Activated naive CD8-positive, alpha-beta T cell treated with anti-CD3 and anti-CD28 coated beads, Interleukin-2, amount 50 U/mL, for 16 hours (primary cell): ENCODE data around the gene PLEKHM3.

Experiments used
- DNase-seq: peaks from one replicate; pipeline ENCODE4 v3.0.0-alpha.2; 2020; ENCODE audit warnings: low read depth, low spot score

The PLEKHM3 gene

DNA sequence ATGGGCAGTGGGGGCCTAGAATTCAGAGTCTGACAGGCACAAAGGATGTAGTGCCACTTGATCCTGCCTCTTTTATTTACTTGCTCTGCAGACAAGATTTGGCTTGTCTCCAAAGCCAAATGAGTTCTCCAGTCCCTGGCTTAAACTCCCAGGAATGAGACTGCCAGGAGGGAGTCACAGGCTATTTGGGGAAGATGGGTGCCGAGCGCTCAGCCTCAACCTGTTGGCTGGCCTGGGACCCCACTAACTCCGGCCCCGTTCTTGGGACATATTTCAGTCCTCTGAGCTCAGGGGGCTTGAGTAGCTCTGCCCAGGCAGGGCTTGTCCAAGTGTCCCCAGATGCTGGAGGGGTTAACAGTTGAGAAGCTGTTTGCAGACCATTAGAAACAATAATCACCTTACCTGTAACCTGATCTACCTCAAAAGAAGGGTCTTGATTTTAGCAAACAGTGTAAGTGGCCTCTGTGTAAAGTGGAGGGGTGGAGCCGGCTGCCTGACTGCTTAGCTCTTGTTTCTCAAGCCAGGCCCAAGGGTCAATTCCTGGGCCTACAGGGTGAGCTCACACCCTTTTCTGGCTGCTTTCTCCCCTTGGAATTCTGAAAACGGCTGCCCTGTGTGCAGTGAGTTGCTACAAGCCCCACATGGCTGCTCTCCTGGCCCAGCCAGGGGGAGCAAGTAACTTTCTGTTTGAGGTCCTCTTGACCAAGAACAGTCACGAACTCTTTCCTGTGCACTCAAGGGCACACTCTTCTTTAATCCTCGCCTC, 228.6 kb downstream of the PLEKHM3 start:
- no peak for DNase-seq

DNA sequence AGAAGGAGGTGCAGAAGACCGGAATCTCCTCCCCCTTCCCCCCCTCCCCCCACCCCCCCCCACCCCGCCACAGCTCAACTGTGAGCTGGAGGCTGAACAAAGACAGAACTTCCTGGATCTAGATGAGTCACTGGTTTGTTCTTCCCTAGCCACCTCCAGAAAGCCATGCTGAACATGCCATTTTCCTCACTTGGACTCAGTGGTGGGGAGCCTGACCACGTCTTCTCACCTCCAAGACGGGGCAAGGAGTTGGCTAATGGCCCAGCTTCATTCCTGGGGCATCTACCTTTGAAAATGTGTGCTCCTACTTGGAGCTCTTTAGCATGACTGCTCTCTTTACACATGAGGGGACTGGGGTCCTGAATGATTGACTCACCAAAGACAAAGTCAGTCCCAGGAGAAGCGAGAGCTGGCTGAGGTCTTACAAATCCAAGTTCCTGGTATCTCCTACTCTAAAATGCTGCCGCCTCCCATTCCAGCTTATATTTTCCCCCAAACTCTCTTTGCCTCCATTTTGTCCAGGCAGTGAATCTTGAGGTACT, 233.0 kb downstream of the PLEKHM3 start:
- DNase-seq: no peak

- no peak for DNase-seq
Measured at GRCh38 chr2:207791579-207792243, 233.6 kb downstream of the PLEKHM3 start.

DNA sequence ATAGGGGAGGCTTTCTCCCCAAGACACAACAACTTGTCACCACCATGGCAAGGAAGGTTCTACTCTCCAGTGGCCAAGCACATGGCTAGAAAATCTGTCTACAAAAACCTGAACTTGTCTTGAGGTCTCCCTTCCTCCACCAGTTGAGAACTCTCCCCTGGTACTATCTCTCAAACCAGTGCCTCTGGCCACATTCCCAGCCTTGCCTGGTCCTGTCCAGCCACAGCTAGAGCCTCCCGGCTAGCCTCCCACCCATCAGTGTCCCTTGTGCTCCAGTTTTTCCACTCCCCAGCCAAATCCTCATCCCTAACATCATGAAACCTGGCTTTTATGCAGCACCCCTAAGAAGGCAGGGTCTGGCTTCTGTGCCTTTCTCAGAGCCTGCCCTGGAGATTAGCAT, 234.4 kb downstream of the PLEKHM3 start:
- no peak for DNase-seq

DNA sequence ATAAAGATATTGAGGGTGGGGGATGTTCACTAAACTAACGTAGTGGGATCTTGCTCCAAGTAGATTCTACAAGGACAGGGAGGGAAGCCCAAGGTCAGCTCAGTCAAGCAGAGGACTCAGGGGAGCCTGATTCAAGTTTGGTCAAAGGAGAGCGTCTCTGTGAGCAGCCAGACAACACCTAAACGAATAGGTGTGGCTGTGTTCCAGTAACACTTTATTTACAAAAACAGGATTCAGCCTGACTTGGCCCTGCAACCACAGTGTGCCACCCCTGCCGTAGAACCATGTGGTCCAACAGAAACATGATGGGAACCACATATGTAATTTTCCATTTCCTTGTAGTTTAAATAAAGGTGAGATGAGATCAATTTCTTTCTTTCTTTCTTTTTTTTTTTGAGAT, 237.5 kb downstream of the PLEKHM3 start:
- DNase-seq: no peak

DNA sequence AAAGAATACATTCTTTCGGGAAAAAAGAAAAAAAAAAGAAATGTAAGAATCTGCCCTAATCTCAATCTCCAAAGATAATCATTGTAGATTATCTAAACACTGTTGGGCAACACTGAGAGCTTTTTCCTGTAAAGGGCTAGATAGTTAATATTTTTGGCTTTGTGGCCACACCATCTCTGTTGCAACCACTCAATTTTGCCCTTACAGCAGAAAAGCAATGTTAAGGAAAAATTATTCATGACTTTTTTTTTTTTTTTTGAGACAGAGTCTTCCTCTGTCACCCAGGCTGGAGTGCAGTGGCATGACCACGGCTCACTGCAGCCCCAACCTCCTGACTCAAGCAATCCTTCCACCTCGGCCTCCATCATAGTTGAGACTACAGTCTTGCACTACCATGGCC, 238.3 kb downstream of the PLEKHM3 start:
- DNase-seq: no peak

- DNase-seq: no peak
Measured at GRCh38 chr2:207784898-207785297, 240.4 kb downstream of the PLEKHM3 start.

GRCh38 chr2:207783514-207783913, 241.8 kb downstream of the PLEKHM3 start:
- no peak for DNase-seq

DNA sequence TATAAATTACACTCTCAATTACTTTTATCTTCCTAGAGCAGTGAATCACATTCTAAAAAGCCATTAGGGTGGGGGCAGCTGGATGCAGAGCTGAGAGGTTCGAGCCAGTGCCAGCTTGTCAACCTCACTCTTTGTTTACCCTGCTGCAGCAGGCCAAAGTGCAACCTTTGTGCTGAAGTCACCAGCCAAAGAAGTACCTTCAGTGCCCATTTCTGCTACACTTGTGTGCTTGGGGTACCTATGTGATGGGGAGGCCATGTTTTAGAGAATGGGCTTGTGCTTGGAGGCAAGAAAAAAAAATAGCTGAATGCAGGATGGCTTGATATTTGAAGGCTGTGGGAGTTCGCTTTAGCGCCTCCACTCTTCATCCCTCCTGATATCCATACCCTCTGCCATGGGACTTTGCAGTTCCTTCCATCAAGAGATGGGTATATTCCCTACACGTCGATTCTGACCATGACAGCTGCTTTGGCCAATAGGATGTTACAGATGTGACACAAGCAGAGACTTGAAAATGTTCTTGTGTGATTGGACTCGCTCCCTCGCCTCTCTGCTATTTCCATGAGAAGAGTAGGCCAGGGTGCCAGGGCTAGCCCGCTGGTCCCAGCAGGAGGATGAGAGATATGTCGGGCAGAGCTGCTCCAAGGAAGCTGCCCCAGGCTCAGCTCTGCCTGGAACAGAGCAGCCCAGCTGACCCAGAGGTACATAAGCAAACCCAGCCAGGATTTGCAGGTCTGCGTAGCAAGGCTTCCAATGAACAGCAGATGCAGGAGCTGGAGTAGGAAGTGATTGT, 242.9 kb downstream of the PLEKHM3 start:
- no peak for DNase-seq

DNA sequence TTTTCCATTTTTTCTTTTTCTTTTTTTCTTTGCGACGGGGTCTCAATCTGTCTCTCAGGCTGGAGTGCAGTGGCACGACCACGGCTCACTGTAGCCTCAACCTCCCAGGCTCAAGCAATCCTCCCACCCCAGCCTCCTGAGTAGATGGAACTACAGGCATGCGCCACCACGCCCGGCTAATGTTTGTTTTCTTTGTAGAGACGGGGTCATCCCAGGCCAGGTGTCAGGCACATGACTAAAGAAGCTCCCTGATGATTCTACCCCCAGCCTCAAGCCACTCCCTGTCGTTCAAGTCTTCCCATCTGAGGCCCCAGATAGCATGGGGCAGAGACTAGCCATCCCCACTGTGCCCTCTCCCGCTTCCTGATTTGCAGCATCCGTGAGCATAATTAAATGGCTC, 245.8 kb downstream of the PLEKHM3 start:
- no peak for DNase-seq

DNA sequence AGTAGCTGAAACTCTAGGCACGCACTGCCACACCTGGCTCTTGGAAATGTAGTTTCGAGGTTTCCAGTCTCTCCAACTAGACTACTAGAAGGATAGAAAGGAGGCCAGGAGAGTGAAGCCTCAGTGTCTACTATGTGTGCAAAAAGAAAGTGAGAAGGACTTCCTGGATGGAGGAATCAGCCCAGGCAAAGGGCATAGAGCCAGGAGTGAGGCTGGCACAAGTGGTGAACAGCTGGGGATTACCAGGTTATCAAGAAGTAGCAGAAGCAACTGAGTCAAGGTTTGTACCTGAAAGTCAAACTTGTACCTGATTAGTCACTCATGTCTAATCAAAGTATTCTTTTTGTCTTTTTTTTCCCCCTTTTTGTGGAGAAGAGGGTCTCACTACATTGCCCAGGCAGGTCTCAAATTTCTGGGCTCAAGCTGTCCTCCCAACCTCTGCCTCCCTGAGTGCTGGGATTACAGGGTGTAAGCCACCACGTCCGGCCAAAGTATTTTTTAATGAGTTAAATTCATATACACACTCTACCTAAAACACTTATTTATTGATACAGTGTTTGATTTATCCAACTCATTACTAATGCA, 246.9 kb downstream of the PLEKHM3 start:
- DNase-seq: no peak

DNA sequence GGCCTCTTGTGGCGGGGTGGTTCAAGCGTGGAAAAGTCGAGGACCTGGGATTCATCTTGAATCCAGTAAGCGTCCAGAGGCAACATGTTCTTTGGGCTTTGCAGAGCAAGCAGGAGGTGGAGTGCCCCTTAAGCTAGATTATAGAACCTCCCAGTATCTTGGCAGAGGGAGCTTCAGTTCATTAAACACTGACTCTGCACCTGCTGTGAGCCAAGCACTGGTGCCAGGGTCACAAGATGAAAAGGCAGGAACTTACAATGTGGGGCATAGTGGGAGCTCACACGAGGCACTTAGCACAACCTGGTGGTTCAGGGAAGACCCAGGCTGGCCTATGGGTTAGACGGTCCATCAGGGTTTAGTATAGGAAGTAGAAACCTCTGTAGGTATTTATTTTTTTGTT, 248.2 kb downstream of the PLEKHM3 start:
- no peak for DNase-seq

GRCh38 chr2:207775473-207775872, 249.9 kb downstream of the PLEKHM3 start:
- DNase-seq: no peak

GRCh38 chr2:207772844-207773205, 252.5 kb downstream of the PLEKHM3 start:
- DNase-seq: no peak

DNA sequence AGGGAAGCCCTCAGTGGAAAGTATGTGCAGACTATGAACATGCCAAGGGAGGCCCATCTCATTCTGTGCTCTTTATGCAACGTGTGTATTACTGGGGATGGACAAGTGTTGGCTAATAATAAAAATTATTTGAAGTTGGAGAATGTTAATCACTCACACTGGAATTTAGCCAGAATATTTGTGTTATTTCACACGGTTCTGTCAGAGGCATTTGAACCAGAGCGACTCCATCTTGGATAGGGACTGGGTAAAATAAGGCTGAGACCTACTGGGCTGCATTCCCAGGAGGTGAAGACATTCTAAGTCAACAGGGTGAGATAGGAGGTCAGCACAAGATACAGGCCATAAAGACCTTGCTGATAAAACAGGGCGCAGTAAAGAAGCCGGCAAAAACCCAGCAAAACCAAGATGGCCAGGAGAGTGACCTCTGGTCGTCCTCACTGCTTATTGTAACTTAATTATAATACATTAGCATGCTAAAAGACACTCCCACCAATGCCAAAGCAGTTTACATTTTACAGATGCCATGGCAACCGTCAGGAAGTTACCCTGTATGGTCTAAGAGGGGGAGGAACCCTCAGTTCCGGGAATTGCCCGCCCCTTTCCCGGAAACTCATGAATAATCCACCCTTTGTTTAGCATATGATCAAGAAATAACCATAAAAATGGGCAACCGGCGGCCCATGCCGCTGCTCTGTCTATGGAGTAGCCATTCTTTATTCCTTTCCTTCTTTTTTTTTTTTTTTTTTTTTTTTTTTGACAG, 253.1 kb downstream of the PLEKHM3 start:
- DNase-seq: no peak

DNA sequence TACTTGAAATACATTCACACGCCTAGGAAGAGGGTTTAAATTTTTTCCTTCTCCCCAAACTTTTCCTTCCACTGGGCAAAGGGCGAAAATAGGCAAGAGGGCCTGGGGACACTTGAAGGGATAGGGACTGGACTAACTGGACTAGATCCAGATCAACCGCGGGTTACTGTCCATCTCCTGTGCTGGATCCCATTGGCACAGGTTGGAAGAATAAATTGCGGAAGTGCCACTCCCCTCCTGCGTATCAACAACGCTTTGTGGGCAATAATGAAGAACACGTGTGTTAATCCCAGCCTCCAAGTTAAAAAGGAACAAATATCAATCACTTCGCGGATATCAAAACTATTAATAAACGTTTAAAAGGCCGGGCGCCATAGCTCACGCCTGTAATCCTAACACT, 253.9 kb downstream of the PLEKHM3 start:
- no peak for DNase-seq
